ENCODE results near the gene ELFN1. TPM values are rescaled to one million over a fixed set of nuclear protein-coding genes. Genes with fewer than 3 reads are reported as not detected.

The ELFN1 gene
- total and polyA plus RNA-seq, 9 of the 15 experiments (the other 6 are each of a cell fraction or from before 2014, with no cell fraction given), result 0.04 to 0.64 (median 0.18) TPM; not detected in 2

DNA sequence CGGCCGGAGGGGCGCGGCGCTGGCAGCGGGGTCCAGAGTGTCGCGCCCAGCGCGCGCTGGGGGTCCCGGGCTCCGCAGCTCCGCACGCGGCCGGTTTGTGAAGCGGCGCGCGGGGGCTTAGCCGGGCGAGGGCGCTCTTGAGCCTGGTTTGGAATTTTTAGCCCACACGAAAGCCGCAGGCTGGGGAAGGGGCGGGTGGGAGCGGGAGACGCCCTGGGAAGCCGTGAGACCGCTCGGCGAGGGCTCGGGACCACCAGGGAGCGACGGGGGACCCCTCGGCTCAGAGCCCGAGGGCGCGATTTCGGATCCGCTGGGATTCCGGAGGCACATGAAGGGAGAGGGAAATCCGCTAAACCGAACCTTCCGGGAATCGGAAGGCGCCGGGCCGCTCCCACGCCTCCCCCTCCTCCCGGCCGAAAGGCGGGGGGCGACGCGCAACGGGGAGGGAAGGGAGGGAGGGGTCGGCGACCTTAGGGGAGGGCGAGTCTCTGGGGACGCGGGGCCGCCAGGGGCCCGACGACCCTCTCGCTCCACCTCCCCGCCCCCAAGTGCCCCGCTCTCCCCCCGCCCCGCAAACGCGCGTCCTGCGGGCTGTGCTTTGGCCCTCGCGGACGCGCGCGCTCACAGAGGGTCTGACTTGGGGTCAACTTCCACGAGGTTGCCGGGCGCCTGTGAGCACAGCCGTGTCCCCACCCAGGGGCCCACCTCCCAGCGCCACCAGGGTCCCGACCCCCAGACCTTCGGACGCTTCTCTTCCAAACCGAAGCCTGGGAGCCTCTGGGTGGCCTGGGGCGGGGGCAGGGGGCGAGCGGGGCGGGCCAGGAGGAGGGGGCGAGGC lies 5.1 kb upstream of the ELFN1 start (continued):
- TF ChIP-seq, protein P1, sequence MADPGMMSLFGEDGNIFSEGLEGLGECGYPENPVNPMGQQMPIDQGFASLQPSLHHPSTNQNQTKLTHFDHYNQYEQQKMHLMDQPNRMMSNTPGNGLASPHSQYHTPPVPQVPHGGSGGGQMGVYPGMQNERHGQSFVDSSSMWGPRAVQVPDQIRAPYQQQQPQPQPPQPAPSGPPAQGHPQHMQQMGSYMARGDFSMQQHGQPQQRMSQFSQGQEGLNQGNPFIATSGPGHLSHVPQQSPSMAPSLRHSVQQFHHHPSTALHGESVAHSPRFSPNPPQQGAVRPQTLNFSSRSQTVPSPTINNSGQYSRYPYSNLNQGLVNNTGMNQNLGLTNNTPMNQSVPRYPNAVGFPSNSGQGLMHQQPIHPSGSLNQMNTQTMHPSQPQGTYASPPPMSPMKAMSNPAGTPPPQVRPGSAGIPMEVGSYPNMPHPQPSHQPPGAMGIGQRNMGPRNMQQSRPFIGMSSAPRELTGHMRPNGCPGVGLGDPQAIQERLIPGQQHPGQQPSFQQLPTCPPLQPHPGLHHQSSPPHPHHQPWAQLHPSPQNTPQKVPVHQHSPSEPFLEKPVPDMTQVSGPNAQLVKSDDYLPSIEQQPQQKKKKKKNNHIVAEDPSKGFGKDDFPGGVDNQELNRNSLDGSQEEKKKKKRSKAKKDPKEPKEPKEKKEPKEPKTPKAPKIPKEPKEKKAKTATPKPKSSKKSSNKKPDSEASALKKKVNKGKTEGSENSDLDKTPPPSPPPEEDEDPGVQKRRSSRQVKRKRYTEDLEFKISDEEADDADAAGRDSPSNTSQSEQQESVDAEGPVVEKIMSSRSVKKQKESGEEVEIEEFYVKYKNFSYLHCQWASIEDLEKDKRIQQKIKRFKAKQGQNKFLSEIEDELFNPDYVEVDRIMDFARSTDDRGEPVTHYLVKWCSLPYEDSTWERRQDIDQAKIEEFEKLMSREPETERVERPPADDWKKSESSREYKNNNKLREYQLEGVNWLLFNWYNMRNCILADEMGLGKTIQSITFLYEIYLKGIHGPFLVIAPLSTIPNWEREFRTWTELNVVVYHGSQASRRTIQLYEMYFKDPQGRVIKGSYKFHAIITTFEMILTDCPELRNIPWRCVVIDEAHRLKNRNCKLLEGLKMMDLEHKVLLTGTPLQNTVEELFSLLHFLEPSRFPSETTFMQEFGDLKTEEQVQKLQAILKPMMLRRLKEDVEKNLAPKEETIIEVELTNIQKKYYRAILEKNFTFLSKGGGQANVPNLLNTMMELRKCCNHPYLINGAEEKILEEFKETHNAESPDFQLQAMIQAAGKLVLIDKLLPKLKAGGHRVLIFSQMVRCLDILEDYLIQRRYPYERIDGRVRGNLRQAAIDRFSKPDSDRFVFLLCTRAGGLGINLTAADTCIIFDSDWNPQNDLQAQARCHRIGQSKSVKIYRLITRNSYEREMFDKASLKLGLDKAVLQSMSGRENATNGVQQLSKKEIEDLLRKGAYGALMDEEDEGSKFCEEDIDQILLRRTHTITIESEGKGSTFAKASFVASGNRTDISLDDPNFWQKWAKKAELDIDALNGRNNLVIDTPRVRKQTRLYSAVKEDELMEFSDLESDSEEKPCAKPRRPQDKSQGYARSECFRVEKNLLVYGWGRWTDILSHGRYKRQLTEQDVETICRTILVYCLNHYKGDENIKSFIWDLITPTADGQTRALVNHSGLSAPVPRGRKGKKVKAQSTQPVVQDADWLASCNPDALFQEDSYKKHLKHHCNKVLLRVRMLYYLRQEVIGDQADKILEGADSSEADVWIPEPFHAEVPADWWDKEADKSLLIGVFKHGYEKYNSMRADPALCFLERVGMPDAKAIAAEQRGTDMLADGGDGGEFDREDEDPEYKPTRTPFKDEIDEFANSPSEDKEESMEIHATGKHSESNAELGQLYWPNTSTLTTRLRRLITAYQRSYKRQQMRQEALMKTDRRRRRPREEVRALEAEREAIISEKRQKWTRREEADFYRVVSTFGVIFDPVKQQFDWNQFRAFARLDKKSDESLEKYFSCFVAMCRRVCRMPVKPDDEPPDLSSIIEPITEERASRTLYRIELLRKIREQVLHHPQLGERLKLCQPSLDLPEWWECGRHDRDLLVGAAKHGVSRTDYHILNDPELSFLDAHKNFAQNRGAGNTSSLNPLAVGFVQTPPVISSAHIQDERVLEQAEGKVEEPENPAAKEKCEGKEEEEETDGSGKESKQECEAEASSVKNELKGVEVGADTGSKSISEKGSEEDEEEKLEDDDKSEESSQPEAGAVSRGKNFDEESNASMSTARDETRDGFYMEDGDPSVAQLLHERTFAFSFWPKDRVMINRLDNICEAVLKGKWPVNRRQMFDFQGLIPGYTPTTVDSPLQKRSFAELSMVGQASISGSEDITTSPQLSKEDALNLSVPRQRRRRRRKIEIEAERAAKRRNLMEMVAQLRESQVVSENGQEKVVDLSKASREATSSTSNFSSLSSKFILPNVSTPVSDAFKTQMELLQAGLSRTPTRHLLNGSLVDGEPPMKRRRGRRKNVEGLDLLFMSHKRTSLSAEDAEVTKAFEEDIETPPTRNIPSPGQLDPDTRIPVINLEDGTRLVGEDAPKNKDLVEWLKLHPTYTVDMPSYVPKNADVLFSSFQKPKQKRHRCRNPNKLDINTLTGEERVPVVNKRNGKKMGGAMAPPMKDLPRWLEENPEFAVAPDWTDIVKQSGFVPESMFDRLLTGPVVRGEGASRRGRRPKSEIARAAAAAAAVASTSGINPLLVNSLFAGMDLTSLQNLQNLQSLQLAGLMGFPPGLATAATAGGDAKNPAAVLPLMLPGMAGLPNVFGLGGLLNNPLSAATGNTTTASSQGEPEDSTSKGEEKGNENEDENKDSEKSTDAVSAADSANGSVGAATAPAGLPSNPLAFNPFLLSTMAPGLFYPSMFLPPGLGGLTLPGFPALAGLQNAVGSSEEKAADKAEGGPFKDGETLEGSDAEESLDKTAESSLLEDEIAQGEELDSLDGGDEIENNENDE (IDR thresholded peaks at IDR 0.05; ENCODE audit: low read depth, low read length), result no peak
- TF ChIP-seq SAFB2 (IDR thresholded peaks at IDR 0.05; ENCODE audit: borderline replicate concordance, low read depth, low read length, severe bottlenecking) (no peak), YY1 (IDR thresholded peaks at IDR 0.05; ENCODE audit: borderline replicate concordance in 1 of 3, control insufficient read depth in 1 of 3, extremely low read depth in 1 of 3, insufficient read depth in 3 of 3, insufficient read length in 1 of 3, insufficient replicate concordance in 2 of 3, low read depth in 1 of 3, low read length in 2 of 3) (peak in 1 of 3 experiments; percentile 48), EGR1 (conservative IDR thresholded peaks at IDR 0.05) (peak; percentile 69), FOXK1 (CRISPR knock-in tag; IDR thresholded peaks at IDR 0.05; ENCODE audit: borderline replicate concordance) (no peak)
- TF ChIP-seq, protein P2, sequence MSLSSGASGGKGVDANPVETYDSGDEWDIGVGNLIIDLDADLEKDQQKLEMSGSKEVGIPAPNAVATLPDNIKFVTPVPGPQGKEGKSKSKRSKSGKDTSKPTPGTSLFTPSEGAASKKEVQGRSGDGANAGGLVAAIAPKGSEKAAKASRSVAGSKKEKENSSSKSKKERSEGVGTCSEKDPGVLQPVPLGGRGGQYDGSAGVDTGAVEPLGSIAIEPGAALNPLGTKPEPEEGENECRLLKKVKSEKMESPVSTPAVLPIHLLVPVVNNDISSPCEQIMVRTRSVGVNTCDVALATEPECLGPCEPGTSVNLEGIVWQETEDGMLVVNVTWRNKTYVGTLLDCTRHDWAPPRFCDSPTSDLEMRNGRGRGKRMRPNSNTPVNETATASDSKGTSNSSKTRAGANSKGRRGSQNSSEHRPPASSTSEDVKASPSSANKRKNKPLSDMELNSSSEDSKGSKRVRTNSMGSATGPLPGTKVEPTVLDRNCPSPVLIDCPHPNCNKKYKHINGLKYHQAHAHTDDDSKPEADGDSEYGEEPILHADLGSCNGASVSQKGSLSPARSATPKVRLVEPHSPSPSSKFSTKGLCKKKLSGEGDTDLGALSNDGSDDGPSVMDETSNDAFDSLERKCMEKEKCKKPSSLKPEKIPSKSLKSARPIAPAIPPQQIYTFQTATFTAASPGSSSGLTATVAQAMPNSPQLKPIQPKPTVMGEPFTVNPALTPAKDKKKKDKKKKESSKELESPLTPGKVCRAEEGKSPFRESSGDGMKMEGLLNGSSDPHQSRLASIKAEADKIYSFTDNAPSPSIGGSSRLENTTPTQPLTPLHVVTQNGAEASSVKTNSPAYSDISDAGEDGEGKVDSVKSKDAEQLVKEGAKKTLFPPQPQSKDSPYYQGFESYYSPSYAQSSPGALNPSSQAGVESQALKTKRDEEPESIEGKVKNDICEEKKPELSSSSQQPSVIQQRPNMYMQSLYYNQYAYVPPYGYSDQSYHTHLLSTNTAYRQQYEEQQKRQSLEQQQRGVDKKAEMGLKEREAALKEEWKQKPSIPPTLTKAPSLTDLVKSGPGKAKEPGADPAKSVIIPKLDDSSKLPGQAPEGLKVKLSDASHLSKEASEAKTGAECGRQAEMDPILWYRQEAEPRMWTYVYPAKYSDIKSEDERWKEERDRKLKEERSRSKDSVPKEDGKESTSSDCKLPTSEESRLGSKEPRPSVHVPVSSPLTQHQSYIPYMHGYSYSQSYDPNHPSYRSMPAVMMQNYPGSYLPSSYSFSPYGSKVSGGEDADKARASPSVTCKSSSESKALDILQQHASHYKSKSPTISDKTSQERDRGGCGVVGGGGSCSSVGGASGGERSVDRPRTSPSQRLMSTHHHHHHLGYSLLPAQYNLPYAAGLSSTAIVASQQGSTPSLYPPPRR (CRISPR knock-in tag; IDR thresholded peaks at IDR 0.05; ENCODE audit: borderline replicate concordance), result no peak
- TF ChIP-seq, protein P3, sequence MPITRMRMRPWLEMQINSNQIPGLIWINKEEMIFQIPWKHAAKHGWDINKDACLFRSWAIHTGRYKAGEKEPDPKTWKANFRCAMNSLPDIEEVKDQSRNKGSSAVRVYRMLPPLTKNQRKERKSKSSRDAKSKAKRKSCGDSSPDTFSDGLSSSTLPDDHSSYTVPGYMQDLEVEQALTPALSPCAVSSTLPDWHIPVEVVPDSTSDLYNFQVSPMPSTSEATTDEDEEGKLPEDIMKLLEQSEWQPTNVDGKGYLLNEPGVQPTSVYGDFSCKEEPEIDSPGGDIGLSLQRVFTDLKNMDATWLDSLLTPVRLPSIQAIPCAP (CRISPR knock-in tag; IDR thresholded peaks at IDR 0.05; ENCODE audit: borderline replicate concordance), result no peak
